HEK293 (cell line): ENCODE data around the gene ITGB3.

Experiments used
- GLIS1 ChIP-seq: fragments of 450-650 bp; formaldehyde crosslinking; IDR thresholded peaks from 2 replicates; pipeline ENCODE4 v1.5.1; 2016; ENCODE audit warnings: missing biosample characterization, missing genetic modification characterization
- HIC1 ChIP-seq: fragments of 450-650 bp; formaldehyde crosslinking; IDR thresholded peaks from 2 replicates; pipeline ENCODE4 v1.5.1; 2016; ENCODE audit warnings: missing biosample characterization, missing genetic modification characterization
- PBX3 ChIP-seq: sonication (generic); formaldehyde crosslinking; IDR thresholded peaks from 2 replicates; pipeline ENCODE4 v1.8.1; 2022; ENCODE audit warnings: mild to moderate bottlenecking, moderate library complexity, missing genetic modification reagents
- PRDM2 ChIP-seq: fragments of 450-650 bp; formaldehyde crosslinking; IDR thresholded peaks from 2 replicates; pipeline ENCODE4 v1.5.1; 2016; ENCODE audit warnings: missing biosample characterization, missing genetic modification characterization, borderline replicate concordance
- SP7 ChIP-seq: fragments of 450-650 bp; formaldehyde crosslinking; IDR thresholded peaks from 2 replicates; pipeline ENCODE4 v1.5.1; 2016; ENCODE audit warnings: missing biosample characterization, missing genetic modification characterization
- ZNF114 ChIP-seq: fragments of 450-650 bp; formaldehyde crosslinking; IDR thresholded peaks from 2 replicates; pipeline ENCODE4 v1.5.0; 2017; ENCODE audit warnings: missing biosample characterization, missing genetic modification characterization
- ZNF155 ChIP-seq: fragments of 450-650 bp; formaldehyde crosslinking; IDR thresholded peaks from 2 replicates; pipeline ENCODE4 v1.5.1; 2016; ENCODE audit warnings: missing biosample characterization, missing genetic modification characterization
- ZNF174 ChIP-seq: fragments of 450-650 bp; formaldehyde crosslinking; IDR thresholded peaks from 2 replicates; pipeline ENCODE4 v1.5.0; 2017; ENCODE audit warnings: missing biosample characterization, mild to moderate bottlenecking, missing genetic modification characterization
- ZNF18 ChIP-seq: fragments of 450-650 bp; formaldehyde crosslinking; IDR thresholded peaks from 2 replicates; pipeline ENCODE4 v1.5.1; 2016; ENCODE audit warnings: missing biosample characterization, missing genetic modification characterization
- ZNF324 ChIP-seq: fragments of 450-650 bp; formaldehyde crosslinking; IDR thresholded peaks from 2 replicates; pipeline ENCODE4 v1.5.1; 2016; ENCODE audit warnings: missing biosample characterization, missing genetic modification characterization
- ZNF366 ChIP-seq: fragments of 450-650 bp; formaldehyde crosslinking; conservative IDR thresholded peaks from 2 replicates; pipeline ENCODE4 v1.5.1; 2016; ENCODE audit warnings: missing biosample characterization, missing genetic modification characterization
- ZNF404 ChIP-seq: fragments of 450-650 bp; formaldehyde crosslinking; IDR thresholded peaks from 2 replicates; pipeline ENCODE4 v1.5.1; 2017; ENCODE audit warnings: missing biosample characterization, missing genetic modification characterization
- ZNF416 ChIP-seq: fragments of 450-650 bp; formaldehyde crosslinking; IDR thresholded peaks from 2 replicates; pipeline ENCODE4 v1.5.1; 2016; ENCODE audit warnings: missing biosample characterization, missing genetic modification characterization
- ZNF449 ChIP-seq: fragments of 450-650 bp; formaldehyde crosslinking; IDR thresholded peaks from 2 replicates; pipeline ENCODE4 v1.5.1; 2017; ENCODE audit warnings: missing biosample characterization, mild to moderate bottlenecking, missing genetic modification characterization, moderate library complexity
- ZNF514 ChIP-seq: fragments of 450-650 bp; formaldehyde crosslinking; IDR thresholded peaks from 2 replicates; pipeline ENCODE4 v1.5.1; 2016; ENCODE audit warnings: missing biosample characterization, missing genetic modification characterization
- ZNF521 ChIP-seq: fragments of 450-650 bp; formaldehyde crosslinking; IDR thresholded peaks from 2 replicates; pipeline ENCODE4 v1.5.1; 2017; ENCODE audit warnings: missing biosample characterization, mild to moderate bottlenecking, missing genetic modification characterization
- ZNF621 ChIP-seq: fragments of 450-650 bp; formaldehyde crosslinking; IDR thresholded peaks from 2 replicates; pipeline ENCODE4 v1.5.1; 2017; ENCODE audit warnings: missing biosample characterization, missing genetic modification characterization
- ZNF626 ChIP-seq: fragments of 450-650 bp; sonication (Bioruptor Pico); formaldehyde crosslinking; IDR thresholded peaks from 2 replicates; pipeline ENCODE4 v1.5.1; 2018; ENCODE audit warnings: missing biosample characterization, missing genetic modification characterization, inconsistent platforms
- ZNF830 ChIP-seq: fragments of 450-650 bp; IDR thresholded peaks from 2 replicates; pipeline ENCODE4 v1.5.0; 2018; ENCODE audit warnings: missing biosample characterization, missing genetic modification characterization, low read depth, mild to moderate bottlenecking, moderate library complexity
- ZSCAN18 ChIP-seq: fragments of 450-650 bp; formaldehyde crosslinking; IDR thresholded peaks from 2 replicates; pipeline ENCODE4 v1.5.1; 2016; ENCODE audit warnings: missing biosample characterization, missing genetic modification characterization
- ZSCAN30 ChIP-seq: fragments of 450-650 bp; IDR thresholded peaks from 2 replicates; pipeline ENCODE4 v1.5.1; 2018; ENCODE audit warnings: missing biosample characterization, mild to moderate bottlenecking, missing genetic modification characterization, moderate library complexity

Gene ITGB3

GRCh38 chr17:47229535-47230443, 23.8 kb upstream of the ITGB3 start (continued):
- TF ChIP-seq PBX3 (CRISPR knock-in tag) (no peak; the same call in 1 of the 2 replicates), ZNF626 (no peak), ZNF114 (no peak), ZNF18 (tag by site-specific recombination) (no peak), ZSCAN18 (no peak), SP7 (tag by site-specific recombination) (peak; percentile 46; the same call in 1 of the 2 replicates), ZNF416 (tag by site-specific recombination) (no peak), ZNF514 (tag by site-specific recombination) (no peak), ZNF366 (tag by site-specific recombination) (peak; percentile 69), ZNF174 (tag by site-specific recombination) (no peak), ZNF404 (tag by site-specific recombination) (no peak), ZNF521 (tag by site-specific recombination) (no peak), ZNF621 (no peak), ZSCAN30 (tag by site-specific recombination) (0 out of 2 replicates have a peak, but pooled peaks have one; percentile 60), ZNF324 (tag by site-specific recombination) (peak; percentile 48; the same call in 1 of the 2 replicates), PRDM2 (tag by site-specific recombination) (no peak), GLIS1 (0 out of 2 replicates have a peak, but pooled peaks have one; percentile 9), HIC1 (tag by site-specific recombination) (no peak), ZNF830 (tag by site-specific recombination) (no peak), ZNF449 (tag by site-specific recombination) (0 out of 2 replicates have a peak, but pooled peaks have one; percentile 40), ZNF155 (tag by site-specific recombination) (no peak)
